ENCODE data around the gene MED13L. TPM values are rescaled to one million over a fixed set of nuclear protein-coding genes. Genes with fewer than 3 reads are reported as not detected.
"Not testable (repeated sequence)": the region's sequence is repeated elsewhere in the genome, so short reads cannot be mapped to it uniquely, and the experiment has no call there.

The MED13L gene
- total and polyA plus RNA-seq, 4 donors, result 52.2 to 196 (median 88.6) TPM

DNA sequence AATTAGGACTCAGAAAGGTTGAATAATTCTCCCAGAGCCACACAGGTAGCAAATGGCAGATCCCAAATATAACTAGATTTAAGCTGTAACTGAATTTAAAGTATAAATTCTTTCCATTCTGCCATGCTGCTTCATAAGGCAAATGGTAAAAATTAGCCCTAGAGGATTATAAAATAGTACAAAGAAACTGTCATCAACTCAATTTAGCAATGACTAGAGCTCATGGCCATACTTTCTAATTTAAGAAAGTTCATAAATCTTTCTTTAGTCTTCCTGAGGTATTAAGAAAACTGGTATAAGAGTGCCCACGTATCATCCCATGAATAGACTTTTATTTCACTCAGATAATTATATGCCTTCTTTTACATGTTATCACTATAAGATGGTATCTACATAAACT lies 34.8 kb downstream of the MED13L start:
- Histone ChIP-seq H3K4me1 (ENCODE audit: control insufficient read depth, insufficient read depth, low read length) (peaks cover 4% of the 10 kb centered on the region), H3K36me3 (ENCODE audit: control insufficient read depth, insufficient read depth, low read length) (no peaks in the 10 kb centered on the region), H3K9me3 (ENCODE audit: control insufficient read depth, insufficient read depth, low read length) (no peaks in the 10 kb centered on the region), H3K27ac (ENCODE audit: low read depth, low read length) (no peak overlapping the region), H3K27me3 (ENCODE audit: control insufficient read depth, insufficient read depth, low read length) (no peaks in the 10 kb centered on the region), H3K4me3 (ENCODE audit: low read depth, low read length) (no peak overlapping the region)
- no peak for DNase-seq (ENCODE audit: low read depth in 4 of 6, low spot score in 6 of 6)
- WGBS (ENCODE audit: insufficient coverage), result no CpG with 5 or more reads among the region's 1 CpG

- H3K4me1 ChIP-seq (ENCODE audit: control insufficient read depth, insufficient read depth, low read length), result peaks cover 4% of the 10 kb centered on the region
- DNase-seq (ENCODE audit: low read depth in 4 of 6, low spot score in 6 of 6), result no peak
- 87% methylated on average over 5 of the region's 9 CpGs for WGBS (ENCODE audit: insufficient coverage)
- no peak overlapping the region for H3K4me3 ChIP-seq (ENCODE audit: low read depth, low read length)
- H3K36me3 ChIP-seq (ENCODE audit: control insufficient read depth, insufficient read depth, low read length), result no peaks in the 10 kb centered on the region
- no peak overlapping the region for H3K27ac ChIP-seq (ENCODE audit: low read depth, low read length)
- H3K9me3 ChIP-seq (ENCODE audit: control insufficient read depth, insufficient read depth, low read length), result no peaks in the 10 kb centered on the region
- H3K27me3 ChIP-seq (ENCODE audit: control insufficient read depth, insufficient read depth, low read length), result no peaks in the 10 kb centered on the region
Observed at GRCh38 chr12:116241157-116241759, 36.2 kb downstream of the MED13L start.

GRCh38 chr12:116238570-116239119 lies 38.8 kb downstream of the MED13L start:
- H3K36me3 ChIP-seq (ENCODE audit: control insufficient read depth, insufficient read depth, low read length); H3K9me3 ChIP-seq (ENCODE audit: control insufficient read depth, insufficient read depth, low read length); H3K4me3 ChIP-seq (ENCODE audit: low read depth, low read length); H3K27me3 ChIP-seq (ENCODE audit: control insufficient read depth, insufficient read depth, low read length); H3K27ac ChIP-seq (ENCODE audit: low read depth, low read length); H3K4me1 ChIP-seq (ENCODE audit: control insufficient read depth, insufficient read depth, low read length); DNase-seq (ENCODE audit: low read depth in 4 of 6, low spot score in 6 of 6): not testable (repeated sequence)
- WGBS (ENCODE audit: insufficient coverage), result 95% methylated on average over 12 of the region's 13 CpGs

DNA sequence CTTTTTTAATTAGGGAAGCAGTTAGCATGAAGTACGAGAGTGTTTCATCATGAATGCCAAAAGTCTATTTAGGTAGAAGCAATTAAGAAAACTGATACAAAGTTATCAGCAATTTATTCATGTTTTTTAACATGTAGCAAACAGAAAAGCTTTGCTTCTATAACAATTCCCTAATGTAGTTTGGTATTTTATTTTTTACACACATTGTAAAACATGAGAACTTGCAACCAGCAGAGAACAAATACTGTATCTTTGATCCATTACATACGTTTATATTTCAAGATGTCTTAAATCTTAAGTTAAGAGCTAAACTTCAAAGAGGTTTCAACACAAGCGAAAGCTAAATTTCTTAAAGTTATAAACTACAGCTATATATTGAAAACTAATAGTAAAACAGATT lies 39.3 kb downstream of the MED13L start:
- no CpG with 5 or more reads among the region's 3 CpGs for WGBS (ENCODE audit: insufficient coverage)
- Histone ChIP-seq H3K27ac (ENCODE audit: low read depth, low read length) (no peak overlapping the region), H3K4me1 (ENCODE audit: control insufficient read depth, insufficient read depth, low read length) (no peaks in the 10 kb centered on the region)

DNA sequence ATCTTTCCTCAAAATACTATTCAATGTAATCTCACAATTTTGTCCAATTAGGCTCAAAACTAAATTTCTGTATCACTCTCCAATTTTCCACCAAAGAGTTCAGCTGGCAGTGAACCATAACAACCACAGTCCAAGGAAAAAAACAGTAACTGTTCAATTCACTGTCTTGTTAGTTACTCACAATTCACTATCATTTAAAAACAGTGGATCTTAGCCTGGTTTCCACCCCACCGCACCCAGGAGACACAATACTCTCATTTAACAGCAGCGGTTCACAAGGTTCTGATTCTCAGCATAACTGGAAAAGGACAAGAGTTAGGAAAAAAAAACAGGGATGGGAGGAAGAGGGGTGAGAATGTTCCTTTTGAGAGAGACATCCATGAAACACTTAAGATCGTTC lies 40.5 kb downstream of the MED13L start:
- H3K9me3 ChIP-seq (ENCODE audit: control insufficient read depth, insufficient read depth, low read length), result no peaks in the 10 kb centered on the region
- H3K36me3 ChIP-seq (ENCODE audit: control insufficient read depth, insufficient read depth, low read length), result no peaks in the 10 kb centered on the region
- no peak overlapping the region for H3K27ac ChIP-seq (ENCODE audit: low read depth, low read length)
- H3K4me3 ChIP-seq (ENCODE audit: low read depth, low read length), result no peak overlapping the region
- no peaks in the 10 kb centered on the region for H3K27me3 ChIP-seq (ENCODE audit: control insufficient read depth, insufficient read depth, low read length)
- no CpG with 5 or more reads among the region's 3 CpGs for WGBS (ENCODE audit: insufficient coverage)
- no peaks in the 10 kb centered on the region for H3K4me1 ChIP-seq (ENCODE audit: control insufficient read depth, insufficient read depth, low read length)
- DNase-seq (ENCODE audit: low read depth in 4 of 6, low spot score in 6 of 6), result no peak

More for the DNA sequence above, 39.3 kb downstream of the MED13L start:
- Histone ChIP-seq H3K36me3 (ENCODE audit: control insufficient read depth, insufficient read depth, low read length) (no peaks in the 10 kb centered on the region), H3K27me3 (ENCODE audit: control insufficient read depth, insufficient read depth, low read length) (no peaks in the 10 kb centered on the region), H3K4me3 (ENCODE audit: low read depth, low read length) (no peak overlapping the region), H3K9me3 (ENCODE audit: control insufficient read depth, insufficient read depth, low read length) (no peaks in the 10 kb centered on the region)
- no peak for DNase-seq (ENCODE audit: low read depth in 4 of 6, low spot score in 6 of 6)

DNA sequence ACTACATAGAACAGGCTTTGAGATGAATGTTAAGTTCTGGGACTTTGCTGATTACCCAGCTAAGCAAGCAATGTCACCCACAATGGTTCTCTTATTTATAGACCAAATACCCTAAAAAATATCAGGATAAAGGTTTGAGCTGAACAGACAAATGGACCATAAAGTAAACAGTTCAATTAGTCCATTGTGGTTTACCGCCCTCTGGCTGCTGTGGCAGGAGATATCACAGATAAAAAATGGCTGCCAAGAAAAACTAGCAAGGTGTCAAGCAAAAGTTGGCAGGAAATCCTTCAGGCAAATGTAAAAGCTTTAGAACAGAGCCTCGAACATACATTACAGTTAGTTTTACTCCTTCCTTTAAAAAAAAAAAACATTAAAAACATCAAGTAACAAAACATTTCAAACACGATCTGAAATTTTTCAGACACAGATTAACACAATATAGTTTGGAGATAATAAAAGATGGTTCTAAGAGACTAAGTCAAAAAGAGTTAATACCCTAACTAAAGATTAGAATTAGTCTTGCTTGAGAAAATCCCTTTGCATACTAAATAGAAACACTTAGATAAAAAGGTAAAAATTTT lies 41.3 kb downstream of the MED13L start:
- Histone ChIP-seq H3K27me3 (ENCODE audit: control insufficient read depth, insufficient read depth, low read length) (no peaks in the 10 kb centered on the region), H3K36me3 (ENCODE audit: control insufficient read depth, insufficient read depth, low read length) (no peaks in the 10 kb centered on the region), H3K27ac (ENCODE audit: low read depth, low read length) (no peak overlapping the region), H3K4me1 (ENCODE audit: control insufficient read depth, insufficient read depth, low read length) (no peaks in the 10 kb centered on the region), H3K4me3 (ENCODE audit: low read depth, low read length) (no peak overlapping the region), H3K9me3 (ENCODE audit: control insufficient read depth, insufficient read depth, low read length) (no peaks in the 10 kb centered on the region)
- 0% methylated on average over 1 of the region's 3 CpGs for WGBS (ENCODE audit: insufficient coverage)
- DNase-seq (ENCODE audit: low read depth in 4 of 6, low spot score in 6 of 6), result peak in 3 of 6 donors; percentile 25 to 75 (median 66)

DNA sequence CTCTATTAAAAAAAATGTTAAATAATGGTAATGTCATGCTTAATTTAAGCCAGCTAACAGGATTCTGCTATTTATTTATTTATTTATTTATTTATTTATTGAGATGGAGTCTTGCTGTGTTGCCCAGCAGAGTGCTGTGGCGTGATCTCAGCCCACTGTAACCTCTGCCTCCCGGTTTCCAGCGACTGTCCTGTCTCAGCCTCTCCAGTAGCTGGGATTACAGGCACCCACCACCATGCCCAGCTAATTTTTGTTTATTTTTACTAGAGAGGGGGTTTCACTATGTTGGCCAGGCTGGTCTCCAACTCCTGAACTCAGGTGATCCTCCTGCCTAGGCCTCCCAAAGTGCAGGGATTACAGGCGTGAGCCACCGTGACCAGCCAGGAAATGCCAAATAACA lies 43.3 kb downstream of the MED13L start:
- DNase-seq (ENCODE audit: low read depth in 4 of 6, low spot score in 6 of 6); H3K27me3 ChIP-seq (ENCODE audit: control insufficient read depth, insufficient read depth, low read length); H3K9me3 ChIP-seq (ENCODE audit: control insufficient read depth, insufficient read depth, low read length); H3K27ac ChIP-seq (ENCODE audit: low read depth, low read length); H3K36me3 ChIP-seq (ENCODE audit: control insufficient read depth, insufficient read depth, low read length); H3K4me3 ChIP-seq (ENCODE audit: low read depth, low read length); H3K4me1 ChIP-seq (ENCODE audit: control insufficient read depth, insufficient read depth, low read length): not testable (repeated sequence)
- WGBS (ENCODE audit: insufficient coverage), result no CpG with 5 or more reads among the region's 5 CpGs

GRCh38 chr12:116233669-116234068 lies 43.8 kb downstream of the MED13L start:
- Histone ChIP-seq H3K4me3 (ENCODE audit: low read depth, low read length) (no peak overlapping the region), H3K27me3 (ENCODE audit: control insufficient read depth, insufficient read depth, low read length) (no peaks in the 10 kb centered on the region), H3K27ac (ENCODE audit: low read depth, low read length) (no peak overlapping the region), H3K4me1 (ENCODE audit: control insufficient read depth, insufficient read depth, low read length) (no peaks in the 10 kb centered on the region), H3K9me3 (ENCODE audit: control insufficient read depth, insufficient read depth, low read length) (no peaks in the 10 kb centered on the region), H3K36me3 (ENCODE audit: control insufficient read depth, insufficient read depth, low read length) (no peaks in the 10 kb centered on the region)
- no CpG with 5 or more reads among the region's 3 CpGs for WGBS (ENCODE audit: insufficient coverage)
- no peak for DNase-seq (ENCODE audit: low read depth in 4 of 6, low spot score in 6 of 6)

GRCh38 chr12:116227811-116228210 lies 49.7 kb downstream of the MED13L start:
- no peaks in the 10 kb centered on the region for H3K4me1 ChIP-seq (ENCODE audit: control insufficient read depth, insufficient read depth, low read length)
- H3K4me3 ChIP-seq (ENCODE audit: low read depth, low read length), result no peak overlapping the region
- no peaks in the 10 kb centered on the region for H3K36me3 ChIP-seq (ENCODE audit: control insufficient read depth, insufficient read depth, low read length)
- H3K27ac ChIP-seq (ENCODE audit: low read depth, low read length), result no peak overlapping the region
- WGBS (ENCODE audit: insufficient coverage), result no CpG with 5 or more reads among the region's 3 CpGs
- no peak for DNase-seq (ENCODE audit: low read depth in 4 of 6, low spot score in 6 of 6)
- no peaks in the 10 kb centered on the region for H3K9me3 ChIP-seq (ENCODE audit: control insufficient read depth, insufficient read depth, low read length)
- no peaks in the 10 kb centered on the region for H3K27me3 ChIP-seq (ENCODE audit: control insufficient read depth, insufficient read depth, low read length)

- WGBS (ENCODE audit: insufficient coverage), result no CpG with 5 or more reads among the region's 2 CpGs
- H3K27me3 ChIP-seq (ENCODE audit: control insufficient read depth, insufficient read depth, low read length), result no peaks in the 10 kb centered on the region
- H3K4me1 ChIP-seq (ENCODE audit: control insufficient read depth, insufficient read depth, low read length), result no peaks in the 10 kb centered on the region
- peak in 1 of 6 donors; percentile 81 for DNase-seq (ENCODE audit: low read depth in 4 of 6, low spot score in 6 of 6)
- H3K9me3 ChIP-seq (ENCODE audit: control insufficient read depth, insufficient read depth, low read length), result no peaks in the 10 kb centered on the region
- no peak overlapping the region for H3K4me3 ChIP-seq (ENCODE audit: low read depth, low read length)
- H3K36me3 ChIP-seq (ENCODE audit: control insufficient read depth, insufficient read depth, low read length), result no peaks in the 10 kb centered on the region
- H3K27ac ChIP-seq (ENCODE audit: low read depth, low read length), result no peak overlapping the region
Observed at GRCh38 chr12:116226026-116226425, 51.5 kb downstream of the MED13L start.

Data from spinal cord (tissue), 10 donors.